GM23338 (cell line): ENCODE results near the gene POLDIP3. TPM values are rescaled to one million over a fixed set of nuclear protein-coding genes. Genes with fewer than 3 reads are reported as not detected.

Source experiments
- ATAC-seq: fragments of 200-7000 bp; cut with Tn5 transposase; 3 replicates; pipeline ENCODE4 v1.9.1; 2020
- DNase-seq: peaks from one replicate; pipeline ENCODE4 v3.0.0-alpha.2; 2015; ENCODE audit warnings: low spot score
- H2AFZ ChIP-seq: fragments of 200-600 bp; sonication (generic); 2 replicates; pipeline ENCODE4 v1.8.0; 2016; ENCODE audit warnings: antibody characterized with exemption, mild to moderate bottlenecking, moderate library complexity
- H3F3A ChIP-seq: fragments of 200-600 bp; sonication (generic); replicated peaks from 2 replicates; pipeline ENCODE4 v1.8.0; 2017; ENCODE audit warnings: antibody characterized with exemption, mixed run types, low read depth
- H3K27ac ChIP-seq: fragments of 200-600 bp; sonication (generic); 2 replicates; pipeline ENCODE4 v1.6.1; 2016; ENCODE audit warnings: low read depth
- H3K27me3 ChIP-seq: fragments of 200-600 bp; sonication (generic); 2 replicates; pipeline ENCODE4 v1.8.0; 2016; ENCODE audit warnings: mild to moderate bottlenecking, mixed run types, moderate library complexity; ENCODE audit not compliant: insufficient read depth
- H3K36me3 ChIP-seq: fragments of 200-600 bp; sonication (generic); 2 replicates; pipeline ENCODE4 v1.8.0; 2016; ENCODE audit warnings: mild to moderate bottlenecking; ENCODE audit not compliant: insufficient read depth
- H3K4me1 ChIP-seq: fragments of 200-600 bp; sonication (generic); 2 replicates; pipeline ENCODE4 v1.8.0; 2016; ENCODE audit warnings: mild to moderate bottlenecking, moderate library complexity; ENCODE audit not compliant: insufficient read depth
- H3K4me2 ChIP-seq: fragments of 200-600 bp; sonication (generic); 2 replicates; pipeline ENCODE4 v1.7.1; 2017; ENCODE audit warnings: mixed run types
- H3K4me3 ChIP-seq: fragments of 200-600 bp; sonication (generic); 2 replicates; pipeline ENCODE4 v1.6.1; 2016; ENCODE audit warnings: mixed run types
- H3K79me2 ChIP-seq: fragments of 200-600 bp; sonication (generic); replicated peaks from 2 replicates; pipeline ENCODE4 v1.8.0; 2017; ENCODE audit warnings: mild to moderate bottlenecking; ENCODE audit not compliant: insufficient read depth
- H3K9me2 ChIP-seq: fragments of 200-600 bp; sonication (generic); 2 replicates; pipeline ENCODE4 v1.8.0; 2017; ENCODE audit not compliant: insufficient read depth
- H4K20me1 ChIP-seq: fragments of 200-600 bp; sonication (generic); replicated peaks from 2 replicates; pipeline ENCODE4 v1.8.0; 2017; ENCODE audit warnings: mild to moderate bottlenecking; ENCODE audit not compliant: insufficient read depth
- H3K27ac Mint-ChIP-seq: 2 replicates; pipeline ENCODE4 v1.8.0; 2020; ENCODE audit warnings: inconsistent platforms, mild to moderate bottlenecking, moderate library complexity, mixed read lengths
- H3K27me3 Mint-ChIP-seq: 3 replicates; pipeline ENCODE4 v1.8.0; 2022; ENCODE audit warnings: low read depth, mild to moderate bottlenecking, moderate library complexity, mixed read lengths, inconsistent platforms; ENCODE audit not compliant: insufficient read depth, poor library complexity
- H3K36me3 Mint-ChIP-seq: 3 replicates; pipeline ENCODE4 v1.8.0; 2021; ENCODE audit warnings: low read depth, mild to moderate bottlenecking, inconsistent platforms, moderate library complexity, mixed read lengths
- H3K4me1 Mint-ChIP-seq: 3 replicates; pipeline ENCODE4 v1.8.0; 2020; ENCODE audit warnings: mild to moderate bottlenecking, inconsistent platforms, mixed read lengths
- H3K4me3 Mint-ChIP-seq: 3 replicates; pipeline ENCODE4 v1.8.0; 2021; ENCODE audit warnings: moderate library complexity, mild to moderate bottlenecking, inconsistent platforms, mixed read lengths
- H3K9me3 Mint-ChIP-seq: 3 replicates; pipeline ENCODE4 v1.8.0; 2020; ENCODE audit warnings: moderate library complexity, mild to moderate bottlenecking, inconsistent platforms, mixed read lengths
- EZH2 ChIP-seq: fragments of 200-600 bp; sonication (generic); IDR thresholded peaks from one replicate; pipeline ENCODE4 v1.8.0; 2017; ENCODE audit warnings: antibody characterized with exemption, mild to moderate bottlenecking, low read depth; ENCODE audit not compliant: unreplicated experiment
- EZH2phosphoT487 ChIP-seq: fragments of 200-600 bp; sonication (generic); IDR thresholded peaks from one replicate; pipeline ENCODE4 v1.8.1; 2018; ENCODE audit warnings: antibody characterized with exemption; ENCODE audit not compliant: unreplicated experiment
- JUNB ChIP-seq: IDR thresholded peaks from one replicate; pipeline ENCODE4 v1.6.1; 2016; ENCODE audit warnings: antibody characterized with exemption; ENCODE audit not compliant: unreplicated experiment
- POLR2AphosphoS5 ChIP-seq: IDR thresholded peaks from 2 replicates; pipeline ENCODE4 v1.6.1; 2016; ENCODE audit warnings: antibody characterized with exemption, low read depth
- ZNF114 ChIP-seq: fragments of 250-450 bp; sonication (Bioruptor Pico); IDR thresholded peaks from 2 replicates; pipeline ENCODE4 v1.5.0; 2020; ENCODE audit warnings: mild to moderate bottlenecking, moderate library complexity
- ZNF331 ChIP-seq: fragments of 250-450 bp; sonication (Bioruptor Pico); IDR thresholded peaks from 2 replicates; pipeline ENCODE4 v1.5.0; 2020; ENCODE audit warnings: low read depth, mild to moderate bottlenecking, moderate library complexity
- polyA plus RNA-seq: library from polyadenylated mRNA; unstranded; fragments of >200 nt; fragmentation: Nextera tagmentation; extraction: Ambion mirVana; gene quantifications from 2 replicates; pipeline ENCODE4 v1.2.1, GENCODE V29; 2016
- total RNA-seq: library from RNA; depleted of rRNA; stranded (reverse); fragments of >200 nt; shearing (Covaris generic); gene quantifications from 2 replicates; pipeline ENCODE4 v1.2.3, GENCODE V29; 2014
- TF ChIP-seq, protein P1 (sequence below): fragments of 250-450 bp; sonication (Bioruptor Pico); IDR thresholded peaks from 2 replicates; pipeline ENCODE4 v1.5.0; 2020; ENCODE audit warnings: mild to moderate bottlenecking, moderate library complexity
- TF ChIP-seq, protein P2 (sequence below): IDR thresholded peaks from one replicate; pipeline ENCODE4 v1.6.1; 2018; ENCODE audit warnings: antibody characterized with exemption; ENCODE audit not compliant: unreplicated experiment
- TF ChIP-seq, protein P3 (sequence below): IDR thresholded peaks from 2 replicates; pipeline ENCODE4 v1.6.1; 2016; ENCODE audit warnings: antibody characterized with exemption

The POLDIP3 gene
- total and polyA plus RNA-seq, 2 experiments from 2014 or later, result 38.2 to 54.3 TPM

DNA sequence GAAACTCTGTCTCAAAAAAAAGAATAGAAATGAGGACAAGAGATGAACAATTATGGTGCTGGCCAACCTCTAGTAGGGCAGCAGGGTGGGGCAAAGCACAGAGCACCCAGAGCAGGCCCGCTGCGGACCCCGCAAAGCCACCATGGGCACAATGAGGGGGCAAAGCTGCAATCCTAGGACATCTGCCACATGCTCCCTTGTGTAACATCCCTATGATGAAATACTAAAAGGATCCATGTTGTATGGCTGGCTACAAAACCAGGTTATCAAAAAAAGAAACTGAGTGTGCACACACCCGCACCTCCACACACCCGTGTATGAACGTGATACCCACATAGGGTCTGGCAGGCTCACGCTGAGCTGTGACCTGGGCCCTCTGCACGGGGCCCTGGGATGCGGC is 18.3 kb upstream of the POLDIP3 start:
- Mint-ChIP-seq H3K27me3 (peaks cover 13% of the 10 kb centered on the region), H3K4me3 (no peak overlapping the region), H3K27ac (no peak overlapping the region), H3K36me3 (peaks cover 25% of the 10 kb centered on the region), H3K9me3 (no peaks in the 10 kb centered on the region), H3K4me1 (no peaks in the 10 kb centered on the region)
- no peaks in the 10 kb centered on the region for H3K27me3 ChIP-seq
- H3K9me2 ChIP-seq, result no peaks in the 10 kb centered on the region
- no peak overlapping the region for H3K27ac ChIP-seq
- no peaks in the 10 kb centered on the region for H4K20me1 ChIP-seq
- DNase-seq, result no peak
- H2AFZ ChIP-seq, result no peak overlapping the region
- no peak for ATAC-seq
- no peaks in the 10 kb centered on the region for H3K79me2 ChIP-seq
- peaks cover 5% of the 10 kb centered on the region; the same call in 1 of the 2 replicates for H3K36me3 ChIP-seq
- no peaks in the 10 kb centered on the region for H3F3A ChIP-seq
- no peak overlapping the region for H3K4me2 ChIP-seq
- H3K4me1 ChIP-seq, result no peaks in the 10 kb centered on the region
- TF ChIP-seq, protein P1, sequence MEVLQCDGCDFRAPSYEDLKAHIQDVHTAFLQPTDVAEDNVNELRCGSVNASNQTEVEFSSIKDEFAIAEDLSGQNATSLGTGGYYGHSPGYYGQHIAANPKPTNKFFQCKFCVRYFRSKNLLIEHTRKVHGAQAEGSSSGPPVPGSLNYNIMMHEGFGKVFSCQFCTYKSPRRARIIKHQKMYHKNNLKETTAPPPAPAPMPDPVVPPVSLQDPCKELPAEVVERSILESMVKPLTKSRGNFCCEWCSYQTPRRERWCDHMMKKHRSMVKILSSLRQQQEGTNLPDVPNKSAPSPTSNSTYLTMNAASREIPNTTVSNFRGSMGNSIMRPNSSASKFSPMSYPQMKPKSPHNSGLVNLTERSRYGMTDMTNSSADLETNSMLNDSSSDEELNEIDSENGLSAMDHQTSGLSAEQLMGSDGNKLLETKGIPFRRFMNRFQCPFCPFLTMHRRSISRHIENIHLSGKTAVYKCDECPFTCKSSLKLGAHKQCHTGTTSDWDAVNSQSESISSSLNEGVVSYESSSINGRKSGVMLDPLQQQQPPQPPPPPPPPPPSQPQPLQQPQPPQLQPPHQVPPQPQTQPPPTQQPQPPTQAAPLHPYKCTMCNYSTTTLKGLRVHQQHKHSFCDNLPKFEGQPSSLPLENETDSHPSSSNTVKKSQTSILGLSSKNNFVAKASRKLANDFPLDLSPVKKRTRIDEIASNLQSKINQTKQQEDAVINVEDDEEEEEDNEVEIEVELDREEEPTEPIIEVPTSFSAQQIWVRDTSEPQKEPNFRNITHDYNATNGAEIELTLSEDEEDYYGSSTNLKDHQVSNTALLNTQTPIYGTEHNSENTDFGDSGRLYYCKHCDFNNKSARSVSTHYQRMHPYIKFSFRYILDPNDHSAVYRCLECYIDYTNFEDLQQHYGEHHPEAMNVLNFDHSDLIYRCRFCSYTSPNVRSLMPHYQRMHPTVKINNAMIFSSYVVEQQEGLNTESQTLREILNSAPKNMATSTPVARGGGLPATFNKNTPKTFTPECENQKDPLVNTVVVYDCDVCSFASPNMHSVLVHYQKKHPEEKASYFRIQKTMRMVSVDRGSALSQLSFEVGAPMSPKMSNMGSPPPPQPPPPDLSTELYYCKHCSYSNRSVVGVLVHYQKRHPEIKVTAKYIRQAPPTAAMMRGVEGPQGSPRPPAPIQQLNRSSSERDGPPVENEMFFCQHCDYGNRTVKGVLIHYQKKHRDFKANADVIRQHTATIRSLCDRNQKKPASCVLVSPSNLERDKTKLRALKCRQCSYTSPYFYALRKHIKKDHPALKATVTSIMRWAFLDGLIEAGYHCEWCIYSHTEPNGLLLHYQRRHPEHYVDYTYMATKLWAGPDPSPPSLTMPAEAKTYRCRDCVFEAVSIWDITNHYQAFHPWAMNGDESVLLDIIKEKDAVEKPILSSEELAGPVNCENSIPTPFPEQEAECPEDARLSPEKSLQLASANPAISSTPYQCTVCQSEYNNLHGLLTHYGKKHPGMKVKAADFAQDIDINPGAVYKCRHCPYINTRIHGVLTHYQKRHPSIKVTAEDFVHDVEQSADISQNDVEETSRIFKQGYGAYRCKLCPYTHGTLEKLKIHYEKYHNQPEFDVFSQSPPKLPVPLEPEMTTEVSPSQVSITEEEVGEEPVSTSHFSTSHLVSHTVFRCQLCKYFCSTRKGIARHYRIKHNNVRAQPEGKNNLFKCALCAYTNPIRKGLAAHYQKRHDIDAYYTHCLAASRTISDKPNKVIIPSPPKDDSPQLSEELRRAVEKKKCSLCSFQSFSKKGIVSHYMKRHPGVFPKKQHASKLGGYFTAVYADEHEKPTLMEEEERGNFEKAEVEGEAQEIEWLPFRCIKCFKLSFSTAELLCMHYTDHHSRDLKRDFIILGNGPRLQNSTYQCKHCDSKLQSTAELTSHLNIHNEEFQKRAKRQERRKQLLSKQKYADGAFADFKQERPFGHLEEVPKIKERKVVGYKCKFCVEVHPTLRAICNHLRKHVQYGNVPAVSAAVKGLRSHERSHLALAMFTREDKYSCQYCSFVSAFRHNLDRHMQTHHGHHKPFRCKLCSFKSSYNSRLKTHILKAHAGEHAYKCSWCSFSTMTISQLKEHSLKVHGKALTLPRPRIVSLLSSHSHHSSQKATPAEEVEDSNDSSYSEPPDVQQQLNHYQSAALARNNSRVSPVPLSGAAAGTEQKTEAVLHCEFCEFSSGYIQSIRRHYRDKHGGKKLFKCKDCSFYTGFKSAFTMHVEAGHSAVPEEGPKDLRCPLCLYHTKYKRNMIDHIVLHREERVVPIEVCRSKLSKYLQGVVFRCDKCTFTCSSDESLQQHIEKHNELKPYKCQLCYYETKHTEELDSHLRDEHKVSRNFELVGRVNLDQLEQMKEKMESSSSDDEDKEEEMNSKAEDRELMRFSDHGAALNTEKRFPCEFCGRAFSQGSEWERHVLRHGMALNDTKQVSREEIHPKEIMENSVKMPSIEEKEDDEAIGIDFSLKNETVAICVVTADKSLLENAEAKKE (CRISPR knock-in tag), result no peak
- no peak for TF ChIP-seq EZH2phosphoT487
- TF ChIP-seq ZNF331 (CRISPR knock-in tag), result no peak
- no peak for TF ChIP-seq ZNF114 (CRISPR knock-in tag)
- TF ChIP-seq, protein P2, sequence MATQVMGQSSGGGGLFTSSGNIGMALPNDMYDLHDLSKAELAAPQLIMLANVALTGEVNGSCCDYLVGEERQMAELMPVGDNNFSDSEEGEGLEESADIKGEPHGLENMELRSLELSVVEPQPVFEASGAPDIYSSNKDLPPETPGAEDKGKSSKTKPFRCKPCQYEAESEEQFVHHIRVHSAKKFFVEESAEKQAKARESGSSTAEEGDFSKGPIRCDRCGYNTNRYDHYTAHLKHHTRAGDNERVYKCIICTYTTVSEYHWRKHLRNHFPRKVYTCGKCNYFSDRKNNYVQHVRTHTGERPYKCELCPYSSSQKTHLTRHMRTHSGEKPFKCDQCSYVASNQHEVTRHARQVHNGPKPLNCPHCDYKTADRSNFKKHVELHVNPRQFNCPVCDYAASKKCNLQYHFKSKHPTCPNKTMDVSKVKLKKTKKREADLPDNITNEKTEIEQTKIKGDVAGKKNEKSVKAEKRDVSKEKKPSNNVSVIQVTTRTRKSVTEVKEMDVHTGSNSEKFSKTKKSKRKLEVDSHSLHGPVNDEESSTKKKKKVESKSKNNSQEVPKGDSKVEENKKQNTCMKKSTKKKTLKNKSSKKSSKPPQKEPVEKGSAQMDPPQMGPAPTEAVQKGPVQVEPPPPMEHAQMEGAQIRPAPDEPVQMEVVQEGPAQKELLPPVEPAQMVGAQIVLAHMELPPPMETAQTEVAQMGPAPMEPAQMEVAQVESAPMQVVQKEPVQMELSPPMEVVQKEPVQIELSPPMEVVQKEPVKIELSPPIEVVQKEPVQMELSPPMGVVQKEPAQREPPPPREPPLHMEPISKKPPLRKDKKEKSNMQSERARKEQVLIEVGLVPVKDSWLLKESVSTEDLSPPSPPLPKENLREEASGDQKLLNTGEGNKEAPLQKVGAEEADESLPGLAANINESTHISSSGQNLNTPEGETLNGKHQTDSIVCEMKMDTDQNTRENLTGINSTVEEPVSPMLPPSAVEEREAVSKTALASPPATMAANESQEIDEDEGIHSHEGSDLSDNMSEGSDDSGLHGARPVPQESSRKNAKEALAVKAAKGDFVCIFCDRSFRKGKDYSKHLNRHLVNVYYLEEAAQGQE, result no peak
- no peak for TF ChIP-seq POLR2AphosphoS5
- no peak for TF ChIP-seq EZH2
- TF ChIP-seq, protein P3, sequence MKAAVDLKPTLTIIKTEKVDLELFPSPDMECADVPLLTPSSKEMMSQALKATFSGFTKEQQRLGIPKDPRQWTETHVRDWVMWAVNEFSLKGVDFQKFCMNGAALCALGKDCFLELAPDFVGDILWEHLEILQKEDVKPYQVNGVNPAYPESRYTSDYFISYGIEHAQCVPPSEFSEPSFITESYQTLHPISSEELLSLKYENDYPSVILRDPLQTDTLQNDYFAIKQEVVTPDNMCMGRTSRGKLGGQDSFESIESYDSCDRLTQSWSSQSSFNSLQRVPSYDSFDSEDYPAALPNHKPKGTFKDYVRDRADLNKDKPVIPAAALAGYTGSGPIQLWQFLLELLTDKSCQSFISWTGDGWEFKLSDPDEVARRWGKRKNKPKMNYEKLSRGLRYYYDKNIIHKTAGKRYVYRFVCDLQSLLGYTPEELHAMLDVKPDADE, result no peak
- no peak for TF ChIP-seq JUNB
- H3K4me3 ChIP-seq, result no peak overlapping the region
